ENCODE data around the gene NPC1. TPM values are rescaled to one million over a fixed set of nuclear protein-coding genes. Genes with fewer than 3 reads are reported as not detected.

The NPC1 gene
- total RNA-seq, 1 experiment from 2014 or later, result 92.7 TPM

GRCh38 chr18:23553887-23554286 is 32.4 kb downstream of the NPC1 start:
- no TSS peak for BruUV-seq (replicated peaks)
- H3K27me3 ChIP-seq (ENCODE audit: control insufficient read depth, insufficient read depth, low read length), result no peaks in the 10 kb centered on the region
- TF ChIP-seq REST (IDR thresholded peaks at IDR 0.05; ENCODE audit: insufficient read depth in 1 of 2, low read depth in 2 of 2, low read length in 1 of 2), result no peak
- no peak for TF ChIP-seq POLR2AphosphoS5 (IDR thresholded peaks at IDR 0.05; ENCODE audit: low read depth, low read length)
- no peak for TF ChIP-seq SIN3A (IDR thresholded peaks at IDR 0.05; ENCODE audit: borderline replicate concordance, insufficient read depth, low read depth, low read length)
- no peak for TF ChIP-seq CTCF (IDR thresholded peaks at IDR 0.05)
- TF ChIP-seq TCF7L2 (IDR thresholded peaks at IDR 0.05; ENCODE audit: low read depth, low read length), result no peak
- no peak overlapping the region for H3K27ac ChIP-seq (ENCODE audit: low read length)
- no peak overlapping the region for H3K4me3 ChIP-seq (ENCODE audit: low read depth in 2 of 2, low read length in 2 of 2)
- H3K9me3 ChIP-seq (ENCODE audit: control insufficient read depth, insufficient read depth, low read depth, low read length), result no peaks in the 10 kb centered on the region
- intact Hi-C loops (cut with micrococcal nuclease; ENCODE audit: unreplicated experiment), result no loop called here
- in situ Hi-C loops (cut with HindIII; ENCODE audit: low pct_unique_long_range_greater_than_20kb, low sequenced_read_pairs), result no loop called here
- ChIA-PET CTCF (no interaction called here), POLR2A (no interaction called here)
- no peaks in the 10 kb centered on the region; the same call in none of the 2 replicates for H3K4me1 ChIP-seq (ENCODE audit: control insufficient read depth, insufficient read depth, low read length)
- ATAC-seq (no peak), DNase-seq (ENCODE audit: low read depth, low spot score) (no peak)
- H3K36me3 ChIP-seq (ENCODE audit: control insufficient read depth, insufficient read depth, low read length), result 0 out of 2 replicates have a peak, but pooled peaks cover 4% of the 10 kb centered on the region

- CTCF ChIA-PET, result no interaction called here
- BruUV-seq (replicated peaks), result no TSS peak
Observed at GRCh38 chr18:23552505-23552904, 33.8 kb downstream of the NPC1 start.

GRCh38 chr18:23551978-23552377 is 34.3 kb downstream of the NPC1 start:
- in situ Hi-C loops (cut with HindIII; ENCODE audit: low pct_unique_long_range_greater_than_20kb, low sequenced_read_pairs), result no loop called here
- POLR2A ChIA-PET, result no interaction called here
- H3K36me3 ChIP-seq (ENCODE audit: control insufficient read depth, insufficient read depth, low read length), result 0 out of 2 replicates have a peak, but pooled peaks cover 4% of the 10 kb centered on the region

More at GRCh38 chr18:23552505-23552904, 33.8 kb downstream of the NPC1 start:
- DNase-seq (ENCODE audit: low read depth, low spot score), result no peak
- Histone ChIP-seq H3K4me3 (ENCODE audit: low read depth in 2 of 2, low read length in 2 of 2) (no peak overlapping the region), H3K4me1 (ENCODE audit: control insufficient read depth, insufficient read depth, low read length) (no peaks in the 10 kb centered on the region), H3K9me3 (ENCODE audit: control insufficient read depth, insufficient read depth, low read depth, low read length) (no peaks in the 10 kb centered on the region), H3K36me3 (ENCODE audit: control insufficient read depth, insufficient read depth, low read length) (0 out of 2 replicates have a peak, but pooled peaks cover 4% of the 10 kb centered on the region), H3K27ac (ENCODE audit: low read length) (no peak overlapping the region), H3K27me3 (ENCODE audit: control insufficient read depth, insufficient read depth, low read length) (no peaks in the 10 kb centered on the region)
- intact Hi-C loops (cut with micrococcal nuclease; ENCODE audit: unreplicated experiment), result no loop called here
- no peak for TF ChIP-seq POLR2AphosphoS5 (IDR thresholded peaks at IDR 0.05; ENCODE audit: low read depth, low read length)
- POLR2A ChIA-PET, result interaction anchor here (0.6 kb wide), 1 partner anchor 30 kb away, joined by 10 read pairs; no protein-coding TSS in a partner anchor
- ATAC-seq, result no peak
- in situ Hi-C loops (cut with HindIII; ENCODE audit: low pct_unique_long_range_greater_than_20kb, low sequenced_read_pairs), result no loop called here

More at GRCh38 chr18:23551978-23552377, 34.3 kb downstream of the NPC1 start:
- DNase-seq (ENCODE audit: low read depth, low spot score) (no peak), ATAC-seq (no peak)
- Histone ChIP-seq H3K27me3 (ENCODE audit: control insufficient read depth, insufficient read depth, low read length) (no peaks in the 10 kb centered on the region), H3K27ac (ENCODE audit: low read length) (no peak overlapping the region), H3K4me3 (ENCODE audit: low read depth in 2 of 2, low read length in 2 of 2) (no peak overlapping the region), H3K9me3 (ENCODE audit: control insufficient read depth, insufficient read depth, low read depth, low read length) (no peaks in the 10 kb centered on the region), H3K4me1 (ENCODE audit: control insufficient read depth, insufficient read depth, low read length) (no peaks in the 10 kb centered on the region)
- intact Hi-C loops (cut with micrococcal nuclease; ENCODE audit: unreplicated experiment), result no loop called here
- TF ChIP-seq REST (IDR thresholded peaks at IDR 0.05; ENCODE audit: insufficient read depth in 1 of 2, low read depth in 2 of 2, low read length in 1 of 2) (no peak), CTCF (IDR thresholded peaks at IDR 0.05) (no peak), SIN3A (IDR thresholded peaks at IDR 0.05; ENCODE audit: borderline replicate concordance, insufficient read depth, low read depth, low read length) (no peak), POLR2AphosphoS5 (IDR thresholded peaks at IDR 0.05; ENCODE audit: low read depth, low read length) (no peak)
- no TSS peak for BruUV-seq (replicated peaks)
- CTCF ChIA-PET, result no interaction called here

All from Panc1 (cell line).